NT2/D1 (cell line): ENCODE data around the gene TIGD2.

Experiments used
- SUZ12 ChIP-seq: IDR thresholded peaks from 2 replicates; pipeline ENCODE4 v1.6.1; 2011; ENCODE audit not compliant: insufficient read length, insufficient read depth; ENCODE audit errors: extremely low read depth
- YY1 ChIP-seq: IDR thresholded peaks from 2 replicates; pipeline ENCODE4 v1.6.1; 2011; ENCODE audit not compliant: insufficient read length, insufficient read depth
- ZNF274 ChIP-seq: IDR thresholded peaks from 2 replicates; pipeline ENCODE4 v1.6.1; 2011; ENCODE audit warnings: mild to moderate bottlenecking, low read depth, low read length

GRCh38 chr4:89158884-89159503, 47.7 kb downstream of the TIGD2 start:
- TF ChIP-seq YY1, result no peak
- no peak for TF ChIP-seq ZNF274
- no peak for TF ChIP-seq SUZ12
